T-cell (primary cell): ENCODE measurements around the gene AGT. TPM values are rescaled to one million over a fixed set of nuclear protein-coding genes. Genes with fewer than 3 reads are reported as not detected.

Experiments
- ATAC-seq, 4 experiments: fragments of 200-7000 bp in 3 of 4; fragments of 150-1000 bp in 1 of 4; cut with Tn5 transposase; replicated peaks in 1 of 4; 1 replicate in 3 of 4; 2 replicates in 1 of 4; pipeline ENCODE4 v1.10.0; 2021; ENCODE audit warnings: moderate library complexity in 3 of 4, mild to moderate bottlenecking in 2 of 4, moderate number of reproducible peaks in 1 of 4
- CTCF ChIA-PET, 2 donors: fragments of 300-600 bp; sonication (Branson Sonifier 250); formaldehyde crosslinking; loops; one replicate each; lab custom pipeline; 2022; ENCODE audit warnings: antibody characterized with exemption in 2 of 2; lab: Charles Lee
- POLR2A ChIA-PET, 2 donors: fragments of 300-600 bp; sonication (Branson Sonifier 250); formaldehyde crosslinking; loops; one replicate each; lab custom pipeline; 2022; ENCODE audit warnings: antibody characterized with exemption in 2 of 2; lab: Charles Lee
- DNase-seq, 35 experiments: peaks; one replicate each; pipeline versions ENCODE4 v3.0.0 to v3.0.0-alpha.2; 2013 to 2023
- H3K27ac ChIP-seq: one replicate; pipeline ENCODE4 v1.5.1; 2013; ENCODE audit warnings: low read length
- H3K27me3 ChIP-seq, 2 experiments: replicated peaks in 1 of 2; 1 replicate in 1 of 2; 2 replicates in 1 of 2; pipeline versions ENCODE4 v1.6.1 to v1.7.0; 2013; ENCODE audit warnings: low read length in 1 of 2, mixed read lengths in 1 of 2; ENCODE audit not compliant: control insufficient read depth in 2 of 2, insufficient read depth in 2 of 2; ENCODE audit errors: extremely low read depth in 1 of 2
- H3K36me3 ChIP-seq, 2 donors: 1 replicate in 1 of 2; 2 replicates in 1 of 2; pipeline versions ENCODE4 v1.6.1 to v1.7.0; 2013; ENCODE audit warnings: low read length in 1 of 2; ENCODE audit not compliant: control insufficient read depth in 2 of 2, insufficient read depth in 1 of 2; ENCODE audit errors: extremely low read depth in 1 of 2
- H3K4me1 ChIP-seq, 2 experiments: 1 replicate in 1 of 2; 2 replicates in 1 of 2; pipeline versions ENCODE4 v1.6.1 to v1.7.0; 2013; ENCODE audit warnings: low read length in 2 of 2, mixed read lengths in 1 of 2; ENCODE audit not compliant: insufficient read depth in 2 of 2, control insufficient read depth in 1 of 2; ENCODE audit errors: extremely low read depth in 1 of 2
- H3K4me3 ChIP-seq, 2 donors: 1 replicate in 1 of 2; 2 replicates in 1 of 2; pipeline versions ENCODE4 v1.5.1 to v1.7.0; 2013; ENCODE audit warnings: mild to moderate bottlenecking in 2 of 2, low read length in 1 of 2, moderate library complexity in 1 of 2; ENCODE audit not compliant: control insufficient read depth in 1 of 2; ENCODE audit errors: extremely low read depth in 1 of 2
- H3K9me3 ChIP-seq: 2 replicates; pipeline ENCODE4 v1.7.0; 2013
- H3K27ac Mint-ChIP-seq, 2 donors: one replicate each; pipeline ENCODE4 v1.8.0; 2020 to 2021; ENCODE audit warnings: mild to moderate bottlenecking in 2 of 2, mixed read lengths in 2 of 2
- H3K27me3 Mint-ChIP-seq, 2 donors: one replicate each; pipeline ENCODE4 v1.8.0; 2021 to 2022; ENCODE audit warnings: mixed read lengths in 2 of 2
- H3K36me3 Mint-ChIP-seq: one replicate; pipeline ENCODE4 v1.8.0; 2021; ENCODE audit warnings: mixed read lengths
- H3K4me1 Mint-ChIP-seq, 3 donors: one replicate each; pipeline ENCODE4 v1.8.0; 2020 to 2022; ENCODE audit warnings: mixed read lengths in 3 of 3, mild to moderate bottlenecking in 1 of 3
- H3K4me3 Mint-ChIP-seq, 3 donors: one replicate each; pipeline ENCODE4 v1.8.0; 2020 to 2022; ENCODE audit warnings: mild to moderate bottlenecking in 3 of 3, mixed read lengths in 3 of 3, moderate library complexity in 3 of 3
- H3K9me3 Mint-ChIP-seq, 3 donors: one replicate each; pipeline ENCODE4 v1.8.0; 2020 to 2022; ENCODE audit warnings: mixed read lengths in 3 of 3
- WGBS: methylation state at CpG from one replicate; pipeline ENCODE4 v1.1.5; 2013; ENCODE audit warnings: missing lambda C conversion rate; ENCODE audit not compliant: insufficient coverage; 5-methylcytosine and 5-hydroxymethylcytosine counted together
- total RNA-seq, 35 experiments: library from RNA in 6 of 35; stranded (reverse) in 6 of 35; fragments of 120-200 nt in 1 of 35; gene quantifications; one replicate each; pipeline versions ENCODE4 v1.2.1 to v1.2.4 and lab custom pipeline; 2013 to 2026

Gene AGT
- total RNA-seq, 5 donors from 2014 or later (not counting 1 experiment from before 2014, with no cell fraction given) = 0.92 to 1.5 (median 1.2) TPM; not detected in 2

DNA sequence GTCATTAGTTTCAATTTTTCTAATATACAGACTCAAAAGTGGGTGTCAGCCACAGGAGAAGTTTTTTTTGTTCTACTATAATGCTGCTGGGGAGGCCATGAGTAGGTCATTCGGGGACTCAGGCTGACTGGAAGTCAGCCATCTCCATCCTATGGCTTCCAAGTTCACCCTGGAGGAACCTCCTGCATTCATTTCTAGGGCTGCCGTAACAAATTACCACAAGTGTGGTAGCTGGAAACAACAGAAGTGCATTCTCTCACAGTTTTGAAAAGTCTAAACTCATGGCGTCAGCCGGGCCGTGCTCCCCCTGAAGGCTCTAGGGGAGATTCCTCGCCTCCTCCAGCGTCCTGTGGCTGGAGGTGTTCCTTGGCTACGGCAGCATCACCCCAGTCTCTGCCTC, 17.7 kb downstream of the AGT start:
- H3K4me3 ChIP-seq = no peak overlapping the region
- peaks cover 0 to 9% of the 10 kb centered on the region in 2 experiments for H3K27me3 ChIP-seq
- no peak overlapping the region for H3K27ac Mint-ChIP-seq
- H3K27ac ChIP-seq = no peak overlapping the region
- no peaks in the 10 kb centered on the region for H3K9me3 ChIP-seq
- peaks cover 4 to 28% of the 10 kb centered on the region in 2 donors for H3K36me3 ChIP-seq
- H3K4me1 ChIP-seq = no peaks in the 10 kb centered on the region
- 96% methylated on average over 7 of the region's 8 CpGs for WGBS
- ChIA-PET POLR2A (no interaction called here), CTCF (no interaction called here)
- H3K27me3 Mint-ChIP-seq = peaks cover 4 to 5% of the 10 kb centered on the region in 2 donors
- H3K4me3 Mint-ChIP-seq = no peak overlapping the region
- no peaks in the 10 kb centered on the region for H3K4me1 Mint-ChIP-seq
- no peak for ATAC-seq
- DNase-seq = no peak
- no peaks in the 10 kb centered on the region for H3K9me3 Mint-ChIP-seq
- peaks cover 28% of the 10 kb centered on the region for H3K36me3 Mint-ChIP-seq

DNA sequence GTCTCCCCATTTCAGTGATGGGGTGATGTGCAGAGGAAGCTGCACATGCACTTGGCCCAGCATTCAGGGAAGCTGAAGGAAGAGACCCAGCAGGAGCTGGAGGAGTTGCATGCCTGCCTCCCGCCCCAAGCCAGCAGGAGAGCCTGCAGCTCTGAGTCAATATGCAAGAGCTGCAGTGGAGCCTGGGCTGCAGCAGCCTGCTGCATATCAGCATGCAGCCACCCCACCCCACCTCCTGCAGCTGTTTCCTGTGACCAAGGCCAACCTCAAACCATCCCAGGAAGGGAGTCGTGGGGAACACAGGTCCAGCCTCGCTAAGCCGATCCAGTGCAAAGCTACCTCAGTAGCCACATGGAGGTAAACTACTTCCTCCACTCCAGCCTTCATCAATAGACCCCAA, 18.9 kb downstream of the AGT start:
- Histone ChIP-seq H3K9me3 (no peaks in the 10 kb centered on the region), H3K27me3 (peaks cover 0 to 5% of the 10 kb centered on the region in 2 experiments), H3K27ac (no peak overlapping the region), H3K36me3 (peaks cover 6 to 39% of the 10 kb centered on the region in 2 donors), H3K4me1 (no peaks in the 10 kb centered on the region), H3K4me3 (no peak overlapping the region)
- Mint-ChIP-seq H3K9me3 (no peaks in the 10 kb centered on the region), H3K36me3 (peaks cover 36% of the 10 kb centered on the region), H3K27ac (no peak overlapping the region), H3K27me3 (peaks cover 1 to 4% of the 10 kb centered on the region in 2 donors), H3K4me1 (no peaks in the 10 kb centered on the region), H3K4me3 (no peak overlapping the region)
- DNase-seq (no peak), ATAC-seq (no peak)
- 80% methylated on average over 1 of the region's 4 CpGs for WGBS
- ChIA-PET CTCF (no interaction called here), POLR2A (no interaction called here)

DNA sequence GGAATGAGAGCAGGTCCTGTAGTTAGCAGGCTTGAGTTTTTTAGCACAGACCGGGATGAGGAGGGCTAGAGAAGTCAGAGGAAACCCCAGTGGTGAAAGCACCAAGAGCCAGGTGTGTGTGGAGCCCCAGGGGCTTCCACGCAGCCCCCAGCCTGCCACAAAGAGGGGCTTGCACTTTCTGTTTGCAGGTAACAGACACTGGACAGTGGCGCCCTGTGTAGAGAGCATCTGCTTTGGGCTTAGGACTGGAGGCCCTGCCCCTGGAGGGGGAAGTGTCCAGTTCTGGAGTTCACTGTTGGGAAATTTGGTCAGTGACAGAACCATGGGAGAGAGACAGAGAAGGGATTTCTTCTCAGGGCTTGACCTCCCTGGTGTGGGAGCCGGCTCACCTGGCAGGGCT, 19.5 kb downstream of the AGT start:
- 89% methylated on average over 4 of the region's 4 CpGs for WGBS
- ChIA-PET POLR2A (no interaction called here), CTCF (no interaction called here)
- Histone ChIP-seq H3K36me3 (peaks cover 10 to 44% of the 10 kb centered on the region in 2 donors), H3K27me3 (peaks cover 0 to 5% of the 10 kb centered on the region in 2 experiments), H3K9me3 (no peaks in the 10 kb centered on the region), H3K4me1 (no peaks in the 10 kb centered on the region), H3K4me3 (no peak overlapping the region), H3K27ac (no peak overlapping the region)
- Mint-ChIP-seq H3K4me3 (no peak overlapping the region), H3K27ac (no peak overlapping the region), H3K27me3 (peaks cover 0 to 4% of the 10 kb centered on the region in 2 donors), H3K36me3 (peaks cover 41% of the 10 kb centered on the region), H3K4me1 (no peaks in the 10 kb centered on the region), H3K9me3 (no peaks in the 10 kb centered on the region)
- DNase-seq (no peak), ATAC-seq (peak in 2 of 4 experiments; percentile 9 to 23)

DNA sequence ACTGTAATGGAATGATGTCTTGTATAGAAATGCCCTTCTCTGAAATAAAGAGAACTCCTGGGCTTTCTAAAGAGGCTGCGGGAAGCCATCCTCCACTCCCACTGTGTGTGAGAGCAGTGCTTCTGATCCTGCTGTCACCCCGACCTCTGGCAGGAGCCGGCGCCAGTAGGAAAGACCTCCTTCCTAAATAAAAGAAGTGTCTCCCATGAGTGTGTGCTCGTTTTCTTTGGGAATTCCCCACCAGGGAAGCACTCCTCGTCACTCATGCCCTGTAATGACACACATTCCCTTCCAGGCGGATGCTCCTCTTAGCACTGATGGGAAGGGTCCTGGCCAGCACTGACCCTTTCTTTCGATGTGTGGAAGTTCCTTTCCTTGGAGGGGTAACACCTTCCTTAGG, 20.1 kb downstream of the AGT start:
- Mint-ChIP-seq H3K4me1 (no peaks in the 10 kb centered on the region), H3K4me3 (no peak overlapping the region), H3K27ac (no peak overlapping the region), H3K27me3 (peaks cover 0 to 4% of the 10 kb centered on the region in 2 donors), H3K36me3 (peaks cover 43% of the 10 kb centered on the region), H3K9me3 (no peaks in the 10 kb centered on the region)
- WGBS = 80% methylated on average over 3 of the region's 8 CpGs
- Histone ChIP-seq H3K4me1 (no peaks in the 10 kb centered on the region), H3K27ac (no peak overlapping the region), H3K9me3 (no peaks in the 10 kb centered on the region), H3K4me3 (no peak overlapping the region), H3K27me3 (peaks cover 0 to 5% of the 10 kb centered on the region in 2 experiments), H3K36me3 (peaks cover 10 to 50% of the 10 kb centered on the region in 2 donors)
- ATAC-seq = no peak
- DNase-seq = no peak
- ChIA-PET CTCF (no interaction called here), POLR2A (interaction anchor here in 1 of 2 donors (0.7 kb wide), 1 partner anchor 93 kb away, joined by 3 read pairs; no protein-coding TSS in a partner anchor)

DNA sequence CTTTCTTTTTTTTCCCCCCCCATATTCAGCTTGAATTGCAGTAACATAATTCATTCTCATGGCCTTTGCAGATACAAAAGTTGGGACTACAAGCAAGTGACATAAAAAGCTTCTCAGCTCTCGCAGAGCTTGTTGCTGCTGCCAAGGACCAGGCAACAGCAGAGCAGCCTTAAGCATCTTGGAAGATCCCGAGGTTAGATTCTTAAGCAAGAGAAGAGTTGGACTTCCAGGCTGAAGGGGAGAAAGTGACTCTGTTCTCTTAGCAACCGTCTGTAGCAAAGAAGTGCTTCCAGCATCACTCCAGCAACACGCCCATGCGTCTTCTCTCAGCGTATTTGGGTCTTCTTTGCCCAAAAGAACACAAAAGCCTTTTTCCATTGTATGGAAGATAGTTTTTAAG, 20.7 kb downstream of the AGT start:
- Mint-ChIP-seq H3K4me3 (no peak overlapping the region), H3K4me1 (no peaks in the 10 kb centered on the region), H3K36me3 (peaks cover 47% of the 10 kb centered on the region), H3K27ac (no peak overlapping the region), H3K27me3 (peaks cover 0 to 2% of the 10 kb centered on the region in 2 donors), H3K9me3 (no peaks in the 10 kb centered on the region)
- Histone ChIP-seq H3K4me3 (no peak overlapping the region), H3K4me1 (no peaks in the 10 kb centered on the region), H3K27ac (no peak overlapping the region), H3K27me3 (peaks cover 0 to 2% of the 10 kb centered on the region in 2 experiments), H3K9me3 (no peaks in the 10 kb centered on the region), H3K36me3 (peaks cover 10 to 56% of the 10 kb centered on the region in 2 donors)
- DNase-seq = no peak
- WGBS = 100% methylated on average over 2 of the region's 6 CpGs
- no peak for ATAC-seq
- ChIA-PET POLR2A (interaction anchor here in 1 of 2 donors (0.7 kb wide), 1 partner anchor 93 kb away, joined by 3 read pairs; no protein-coding TSS in a partner anchor), CTCF (no interaction called here)

DNA sequence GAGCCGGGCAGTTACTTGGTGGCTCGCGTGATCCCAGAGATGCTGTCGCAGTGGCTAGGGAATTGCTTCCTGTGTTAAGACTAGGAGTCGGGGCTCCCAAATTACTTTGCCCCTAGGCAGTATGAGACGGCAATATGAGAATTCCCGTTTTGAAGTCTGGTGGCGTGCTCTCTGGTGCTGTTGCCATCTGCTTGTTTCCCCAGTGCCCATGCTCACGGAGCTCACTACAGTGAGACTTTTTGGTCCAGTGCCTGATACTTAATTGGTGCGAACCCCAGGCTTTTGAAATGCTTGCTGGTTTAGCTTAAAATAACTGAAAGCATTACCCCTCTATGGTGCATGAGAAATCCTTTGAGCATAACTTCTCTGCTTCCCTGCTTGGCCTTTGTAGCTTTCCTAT, 22.3 kb downstream of the AGT start:
- ChIA-PET CTCF (no interaction called here), POLR2A (no interaction called here)
- H3K9me3 ChIP-seq = no peaks in the 10 kb centered on the region
- DNase-seq = no peak
- H3K27me3 Mint-ChIP-seq = no peaks in the 10 kb centered on the region
- H3K4me1 ChIP-seq = no peaks in the 10 kb centered on the region
- H3K36me3 Mint-ChIP-seq = peaks cover 59% of the 10 kb centered on the region
- no peak overlapping the region for H3K27ac Mint-ChIP-seq
- H3K27me3 ChIP-seq = no peaks in the 10 kb centered on the region
- no peaks in the 10 kb centered on the region for H3K9me3 Mint-ChIP-seq
- no peak overlapping the region for H3K4me3 ChIP-seq
- H3K36me3 ChIP-seq = peaks cover 17 to 67% of the 10 kb centered on the region in 2 donors
- no peak overlapping the region for H3K4me3 Mint-ChIP-seq
- H3K27ac ChIP-seq = no peak overlapping the region
- WGBS = 96% methylated on average over 10 of the region's 10 CpGs
- ATAC-seq = no peak
- no peaks in the 10 kb centered on the region for H3K4me1 Mint-ChIP-seq

DNA sequence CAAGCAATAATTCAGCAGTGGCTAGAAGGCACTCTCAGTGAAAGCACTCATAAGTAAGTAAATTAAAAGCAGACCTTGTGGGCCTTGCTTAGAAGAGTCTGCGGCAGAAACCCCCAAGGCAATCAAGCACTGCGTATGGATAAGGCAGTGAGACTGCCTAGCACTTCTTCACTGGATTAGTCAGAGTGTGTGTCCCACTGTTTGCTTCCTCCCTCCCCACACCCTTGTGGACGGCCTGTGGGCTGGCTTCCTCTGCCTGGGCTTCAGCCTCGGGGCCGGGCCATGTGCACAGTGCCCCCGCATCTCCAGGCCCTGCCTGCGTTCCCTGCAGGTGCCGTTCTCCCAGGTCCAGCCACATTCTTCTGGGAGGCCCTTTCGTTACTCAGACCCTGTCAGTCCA, 23.8 kb downstream of the AGT start:
- no peak overlapping the region for H3K4me3 ChIP-seq
- H3K9me3 ChIP-seq = no peaks in the 10 kb centered on the region
- H3K36me3 Mint-ChIP-seq = peaks cover 70% of the 10 kb centered on the region
- POLR2A ChIA-PET = no interaction called here
- no peaks in the 10 kb centered on the region for H3K4me1 Mint-ChIP-seq
- no peaks in the 10 kb centered on the region for H3K4me1 ChIP-seq
- H3K27me3 ChIP-seq = no peaks in the 10 kb centered on the region
- CTCF ChIA-PET = no interaction called here
- no peak overlapping the region for H3K4me3 Mint-ChIP-seq
- 100% methylated on average over 8 of the region's 9 CpGs for WGBS
- no peak overlapping the region for H3K27ac ChIP-seq
- no peak for DNase-seq
- ATAC-seq = no peak
- no peaks in the 10 kb centered on the region for H3K27me3 Mint-ChIP-seq
- no peaks in the 10 kb centered on the region for H3K9me3 Mint-ChIP-seq
- peaks cover 17 to 80% of the 10 kb centered on the region in 2 donors for H3K36me3 ChIP-seq
- no peak overlapping the region for H3K27ac Mint-ChIP-seq
